Stromal cell of bone marrow (primary cell): Measurements from ENCODE around the gene GRIK4.
"Not testable (repeated sequence)": the region's sequence is repeated elsewhere in the genome, so short reads cannot be mapped to it uniquely, and the experiment has no call there.

Experiments
- DNase-seq: peaks from one replicate; pipeline ENCODE4 v3.0.0-alpha.2; 2012; ENCODE audit warnings: low read depth

The GRIK4 gene

DNA sequence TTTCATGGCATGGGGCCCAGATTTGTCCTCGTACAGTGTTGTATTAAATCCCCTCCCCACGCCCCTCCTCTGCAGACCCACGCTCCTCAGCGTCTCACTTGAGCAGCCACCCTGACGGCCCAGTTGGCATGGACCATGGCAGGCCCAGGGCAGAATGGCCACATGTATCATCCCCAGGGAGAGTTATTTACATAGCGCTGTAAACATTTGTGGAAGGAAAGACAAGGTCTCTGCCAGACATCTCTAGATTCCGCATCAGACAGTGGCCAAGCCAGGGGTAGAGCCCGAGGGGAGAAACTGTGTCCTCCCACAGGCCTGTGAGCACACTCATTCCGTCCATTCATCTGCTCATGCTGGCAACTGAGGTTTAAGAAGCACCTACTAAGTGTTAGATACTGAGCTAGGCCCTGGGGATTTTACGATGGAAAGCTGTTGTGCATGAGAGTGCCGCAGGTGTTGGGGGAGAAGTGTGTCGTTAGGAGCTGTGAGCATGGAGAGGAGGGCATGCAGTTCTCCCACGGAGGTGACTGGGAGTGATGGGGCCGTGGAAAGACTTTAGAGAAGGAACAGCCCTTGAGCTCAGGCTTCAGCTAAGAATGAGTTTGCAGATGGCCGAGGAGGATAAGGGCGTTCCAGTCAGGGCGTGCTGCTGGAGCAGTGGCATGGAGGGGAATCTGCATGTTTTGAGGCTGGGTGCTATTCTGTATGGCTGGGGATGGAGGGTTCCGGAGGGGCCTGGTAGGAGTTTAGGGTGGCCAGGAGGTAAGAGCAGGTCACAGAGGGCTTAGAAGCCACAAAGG is 94.9 kb downstream of the GRIK4 start:
- DNase-seq: no peak

DNA sequence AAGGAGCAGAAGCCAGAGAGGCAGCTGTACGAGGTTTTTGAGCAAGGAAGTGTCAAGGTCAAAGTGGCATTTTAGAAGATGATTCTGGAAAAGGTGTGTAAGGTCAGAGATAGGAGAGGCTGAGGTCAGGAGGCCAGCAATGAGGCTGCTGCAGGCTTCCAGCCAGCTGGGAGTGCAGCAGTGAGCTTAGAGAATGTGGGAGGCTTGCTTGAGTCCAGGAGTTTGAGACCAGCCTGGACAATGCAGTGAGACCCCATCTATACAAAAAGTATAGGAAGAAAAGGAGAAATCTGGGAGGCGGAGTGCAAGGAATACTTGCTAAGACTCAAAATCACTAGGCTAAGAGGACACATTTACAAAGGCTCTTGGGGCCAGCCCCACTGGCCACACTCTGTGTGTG is 96.5 kb downstream of the GRIK4 start:
- no peak for DNase-seq

DNA sequence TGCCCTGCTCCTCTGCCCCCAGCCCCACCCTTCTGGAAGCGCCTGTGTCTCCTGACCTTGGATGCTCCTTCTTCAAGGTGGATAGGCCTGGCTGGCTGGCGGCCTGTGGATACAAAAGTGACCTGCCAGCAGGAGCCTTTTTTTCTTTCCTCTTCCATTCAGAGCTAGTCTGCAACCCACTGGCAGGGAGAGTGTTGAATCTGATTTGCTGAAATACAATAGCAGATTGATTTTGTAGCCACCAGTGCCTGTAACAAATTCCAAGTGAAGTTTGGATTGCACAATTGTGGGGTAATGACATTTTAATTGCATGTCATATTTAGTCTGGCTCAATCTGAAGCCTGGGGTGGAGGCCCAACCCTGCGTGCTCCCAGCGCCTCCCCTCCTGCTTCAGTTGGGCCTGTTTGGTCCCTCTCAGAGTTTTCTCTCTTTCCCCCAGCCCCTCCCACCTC is 97.2 kb downstream of the GRIK4 start:
- DNase-seq: peak; percentile 70

DNA sequence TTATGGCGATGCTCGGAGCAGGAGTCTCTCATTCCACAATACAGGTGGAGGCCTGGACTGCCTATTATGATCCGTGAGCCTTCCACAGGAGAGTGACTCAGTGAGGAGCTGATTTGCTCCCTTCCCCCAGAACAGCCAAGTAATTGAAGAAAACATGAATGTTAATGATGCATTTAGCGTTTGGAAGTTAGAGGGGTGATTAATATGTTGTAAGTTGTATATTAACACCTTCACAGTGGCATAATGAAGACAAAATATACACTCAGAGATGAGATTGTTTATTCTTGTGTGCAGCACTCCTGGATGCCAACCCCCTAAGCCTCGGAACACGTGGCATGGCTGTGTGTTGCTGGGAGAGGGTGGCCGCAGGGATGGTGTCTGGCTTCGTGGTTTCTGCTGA is 98.6 kb downstream of the GRIK4 start:
- no peak for DNase-seq

DNA sequence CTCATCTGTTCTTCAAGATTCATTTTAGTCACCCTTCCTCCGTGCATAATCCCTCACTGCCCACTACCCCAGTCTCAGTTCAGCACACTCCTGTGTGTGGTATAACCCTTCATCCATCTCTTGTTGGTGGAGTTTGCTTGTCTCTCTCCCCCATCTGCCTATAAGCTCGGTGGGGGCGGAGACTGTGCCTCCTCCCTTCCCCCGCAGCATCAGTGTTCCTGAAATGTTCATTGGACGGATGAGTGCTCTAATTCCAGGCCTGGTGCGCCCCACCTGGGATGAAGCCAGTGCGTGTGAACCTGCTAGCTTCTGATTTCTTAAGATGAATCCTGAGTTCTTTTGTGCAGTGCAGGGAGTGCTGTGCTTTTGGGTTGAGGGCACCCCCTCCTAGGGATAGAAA is 100.0 kb downstream of the GRIK4 start:
- no peak for DNase-seq

DNA sequence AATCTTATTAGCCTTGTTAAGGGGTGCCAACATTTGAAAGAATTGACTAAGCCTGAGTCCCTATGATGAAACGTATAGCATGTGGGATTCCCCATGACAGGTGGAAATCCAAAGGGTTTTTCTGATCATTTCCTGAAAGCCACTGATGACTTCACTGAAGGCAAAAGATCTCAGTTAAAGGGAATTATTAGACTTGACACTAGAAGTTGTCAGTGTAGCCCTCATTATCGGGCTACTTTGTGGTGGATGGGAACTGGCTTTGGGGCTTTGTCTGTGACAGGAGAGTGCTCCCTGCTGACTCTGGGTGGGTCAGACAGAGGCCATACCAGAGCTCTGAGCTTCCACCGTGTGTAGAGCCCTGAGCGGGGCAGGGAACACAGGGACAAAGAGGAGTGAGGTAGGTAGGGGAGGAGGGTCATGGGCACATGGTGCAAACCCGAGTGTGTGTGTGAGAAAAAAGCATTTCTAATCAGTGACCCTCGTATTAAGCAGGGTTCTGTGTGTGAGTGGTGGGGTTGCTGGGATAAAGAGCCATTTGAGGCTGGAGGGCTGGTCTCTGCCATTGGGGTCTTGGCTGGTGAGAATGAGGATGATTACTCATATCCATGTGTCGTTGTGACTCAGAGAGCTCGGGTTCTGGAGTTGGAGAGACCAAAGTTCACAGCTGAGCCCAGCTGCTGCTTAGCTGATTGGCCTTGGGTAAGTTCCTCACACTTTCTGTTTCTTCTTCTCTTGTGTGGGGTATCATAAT is 101.1 kb downstream of the GRIK4 start:
- no peak for DNase-seq

DNA sequence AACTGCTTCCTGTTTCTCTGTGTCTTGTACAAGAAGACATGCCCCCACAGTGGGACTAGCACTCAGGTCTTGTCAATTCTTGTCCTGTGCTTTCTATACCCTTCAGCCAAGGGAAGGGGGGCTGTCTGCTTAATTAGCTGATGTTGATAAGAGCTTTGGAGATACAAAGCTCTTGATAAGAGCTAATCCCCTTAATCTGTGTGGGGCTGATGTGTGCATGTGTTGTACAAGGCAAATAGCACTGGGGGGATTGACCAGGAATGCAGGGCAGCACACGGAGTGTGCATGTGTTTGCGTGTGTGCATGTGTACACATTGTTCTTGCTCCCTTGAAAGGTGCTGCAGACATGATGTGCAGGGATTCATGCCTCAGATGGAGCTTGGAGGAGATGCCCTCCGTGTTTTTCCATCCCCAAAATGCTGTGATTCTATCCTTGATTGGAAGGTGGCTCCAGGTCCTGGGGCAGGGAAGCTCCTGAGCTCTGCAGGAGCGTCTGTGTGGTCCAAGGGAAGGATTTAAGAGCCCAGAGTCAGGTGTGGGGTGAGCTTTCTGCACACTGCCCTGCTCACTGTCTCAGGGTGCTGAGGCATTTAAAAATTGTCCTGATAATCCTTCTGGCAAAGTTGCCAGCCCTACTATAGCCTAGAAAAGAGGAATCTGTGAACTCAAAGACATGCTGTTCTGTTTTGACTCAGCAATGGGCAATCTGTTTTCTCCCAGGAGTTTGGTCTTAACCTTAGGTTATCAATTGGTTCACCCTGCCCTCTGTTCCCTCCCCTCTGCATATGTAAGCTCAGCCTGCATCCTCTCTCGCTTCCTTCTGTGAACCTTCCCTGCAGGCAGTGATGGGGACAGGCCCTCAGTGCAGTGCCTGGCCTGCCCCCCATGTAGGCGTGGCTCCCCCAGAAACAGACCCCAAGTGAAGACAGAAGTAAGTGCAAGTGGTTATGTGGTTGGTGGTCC is 102.0 kb downstream of the GRIK4 start:
- DNase-seq: no peak

DNA sequence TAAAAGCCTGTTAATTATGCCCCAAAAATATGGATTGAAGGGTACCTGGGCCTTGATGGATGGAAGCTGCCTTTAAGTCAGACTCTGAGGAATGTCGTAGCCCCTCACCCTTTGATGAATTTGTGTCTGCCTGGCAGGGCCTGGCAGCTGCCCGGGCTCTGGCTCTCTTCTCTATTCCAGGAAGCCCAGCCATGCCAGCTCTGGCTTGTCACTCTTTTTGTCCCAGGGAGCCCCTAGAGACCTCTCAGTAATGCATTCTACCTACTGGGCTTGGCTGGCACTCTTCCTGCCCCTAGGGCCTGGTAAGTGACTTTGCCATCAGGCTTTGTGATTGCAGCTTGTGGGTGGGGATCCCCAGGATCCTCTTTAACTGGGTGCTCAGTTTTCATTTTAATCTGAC is 103.8 kb downstream of the GRIK4 start:
- no peak for DNase-seq

DNA sequence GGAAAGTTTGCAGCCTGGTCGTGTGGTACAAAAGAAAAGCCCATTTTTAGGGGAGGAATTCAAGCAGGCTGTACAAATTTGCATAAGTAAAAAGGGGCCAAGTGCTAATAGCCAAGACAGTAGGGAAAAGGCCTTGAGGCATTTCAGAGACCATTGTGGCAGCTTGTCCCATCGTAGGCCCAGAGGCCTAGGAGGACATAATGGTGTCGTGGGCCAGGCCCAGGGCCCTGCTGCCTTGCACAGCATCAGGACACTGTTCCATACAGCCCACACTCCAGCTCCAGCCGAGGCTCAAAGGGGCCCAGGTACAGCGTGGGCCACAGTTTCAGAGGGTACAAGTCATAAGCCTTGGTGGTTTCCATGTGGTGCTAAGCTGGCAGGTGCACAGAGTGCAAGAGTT is 106.9 kb downstream of the GRIK4 start:
- no peak for DNase-seq

DNA sequence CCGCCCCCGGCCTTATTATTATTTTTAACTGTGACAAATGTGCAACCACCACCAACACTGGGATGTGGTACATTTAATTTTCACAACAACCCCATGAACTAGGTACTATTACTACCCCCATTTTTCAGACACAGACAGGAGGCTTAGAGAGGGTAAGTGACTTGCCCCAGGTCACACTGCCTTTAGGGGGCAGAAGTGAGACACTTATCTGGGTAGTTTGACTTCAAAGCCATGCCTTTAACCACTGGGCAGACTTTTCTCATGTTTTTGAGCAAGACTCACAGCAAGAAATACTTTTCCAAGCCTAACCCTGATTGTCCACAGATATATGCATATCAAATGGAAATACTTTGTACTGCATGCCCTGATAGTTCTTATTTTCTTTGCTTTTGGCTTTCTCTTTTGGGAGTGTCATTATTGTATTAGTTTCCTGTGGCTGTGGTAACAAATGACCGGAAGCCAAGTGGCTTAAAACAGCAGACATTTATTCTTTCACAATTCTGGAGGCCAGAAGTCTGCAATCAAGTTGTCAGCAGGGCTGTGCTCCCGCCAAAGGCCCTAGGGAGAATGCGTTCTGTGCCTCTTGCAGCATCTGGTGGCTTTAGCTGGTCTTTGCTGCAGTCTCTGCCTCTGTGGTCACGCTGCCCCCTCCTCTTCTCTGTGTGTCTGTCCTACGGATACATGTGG is 110.8 kb downstream of the GRIK4 start:
- DNase-seq: no peak

DNA sequence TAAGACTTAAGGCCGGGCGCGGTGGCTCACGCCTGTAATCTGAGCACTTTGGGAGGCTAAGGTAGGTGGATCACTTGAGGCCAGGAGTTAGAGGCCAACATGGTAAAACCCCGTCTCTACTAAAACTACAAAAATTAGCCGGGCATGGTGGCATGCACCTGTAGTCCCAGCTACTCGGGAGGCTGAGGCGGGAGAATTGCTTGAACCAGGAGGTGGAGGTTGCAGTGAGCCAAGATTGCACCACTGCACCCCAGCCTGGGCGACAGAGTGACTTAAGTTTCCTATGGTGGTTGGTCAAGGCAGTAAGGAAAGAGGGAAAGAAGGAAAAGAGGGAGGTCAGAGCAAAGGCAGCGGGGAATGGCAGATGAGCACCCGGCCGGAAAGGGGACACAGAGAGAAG is 113.4 kb downstream of the GRIK4 start:
- not testable (repeated sequence) for DNase-seq

DNA sequence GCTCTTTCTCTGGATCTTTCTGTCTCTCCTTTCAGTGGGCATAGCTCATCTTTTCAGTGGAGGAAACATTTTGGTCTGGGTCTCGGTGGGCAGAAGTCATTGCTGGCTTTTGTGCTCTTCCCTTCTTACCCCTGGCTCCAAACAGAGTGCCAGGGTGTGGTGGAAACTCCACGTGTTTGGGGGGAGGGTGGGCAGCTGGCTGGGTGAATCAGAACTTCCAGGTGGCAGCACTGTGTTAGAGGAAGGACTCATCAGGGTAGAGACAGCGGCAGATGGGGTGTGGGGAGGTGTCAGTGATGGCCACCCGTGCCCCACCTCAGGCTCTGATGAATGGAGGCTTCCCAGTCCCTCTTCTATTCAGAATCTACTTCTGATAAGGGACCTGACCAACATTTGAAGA is 114.0 kb downstream of the GRIK4 start:
- no peak for DNase-seq

DNA sequence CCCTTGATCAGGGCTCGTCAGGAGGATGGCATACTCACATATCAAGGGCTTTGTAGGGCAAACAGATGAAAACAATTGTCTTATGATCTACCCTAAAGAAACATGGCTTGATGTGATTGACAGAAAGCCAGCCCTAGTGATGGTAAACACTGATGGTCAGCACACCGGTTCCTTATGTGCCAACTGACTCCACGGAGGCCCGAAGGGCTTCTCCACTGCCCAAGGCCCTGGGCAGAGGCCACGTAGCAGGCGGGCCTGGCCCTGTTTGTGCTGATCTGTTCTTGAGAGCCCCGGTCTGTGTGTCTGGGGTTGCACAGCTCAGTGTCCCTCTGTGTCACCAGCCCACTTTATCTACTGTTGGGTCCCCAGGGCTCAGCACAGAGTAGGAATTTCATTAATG is 115.2 kb downstream of the GRIK4 start:
- no peak for DNase-seq

DNA sequence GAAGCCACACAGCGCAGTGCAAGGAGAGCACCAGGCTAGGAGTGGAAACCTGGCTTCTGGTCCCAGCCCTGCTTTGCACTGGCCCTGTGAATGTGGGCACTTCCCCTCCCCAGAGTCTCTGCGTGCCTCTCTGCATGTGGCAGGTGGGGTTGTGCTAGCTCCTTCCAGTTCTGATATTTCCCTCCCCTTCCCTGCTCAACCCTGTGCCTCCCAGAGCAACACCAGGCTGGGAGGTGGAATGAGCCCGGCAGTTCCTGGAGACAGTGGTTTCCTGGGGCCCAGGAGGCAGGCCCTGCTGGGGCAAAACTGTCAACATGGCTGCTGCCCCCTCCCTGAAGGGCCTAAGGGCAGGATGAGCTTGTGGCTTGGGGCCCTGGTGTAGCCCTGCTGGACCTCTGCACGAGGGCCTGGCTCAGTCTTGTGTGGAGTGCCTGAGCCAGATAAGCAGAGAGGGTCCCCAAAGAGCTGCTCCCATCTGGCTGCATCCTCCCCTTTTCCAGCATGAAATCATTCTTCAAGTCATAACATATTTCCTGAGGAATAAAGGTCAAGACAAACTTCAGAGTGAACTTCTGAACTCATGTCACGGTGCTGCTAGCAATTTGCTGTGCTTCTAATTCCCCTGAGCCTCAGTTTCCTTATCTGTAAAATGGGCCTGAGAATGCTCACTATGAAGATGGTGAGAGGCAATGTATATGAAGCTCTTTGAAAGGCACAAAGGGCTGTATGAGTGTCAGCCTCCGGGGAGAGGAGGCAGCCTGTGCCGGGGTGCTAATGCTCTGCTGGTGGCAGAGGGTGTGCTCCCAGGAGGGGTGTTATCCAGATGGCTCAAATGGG is 116.0 kb downstream of the GRIK4 start:
- DNase-seq: no peak

DNA sequence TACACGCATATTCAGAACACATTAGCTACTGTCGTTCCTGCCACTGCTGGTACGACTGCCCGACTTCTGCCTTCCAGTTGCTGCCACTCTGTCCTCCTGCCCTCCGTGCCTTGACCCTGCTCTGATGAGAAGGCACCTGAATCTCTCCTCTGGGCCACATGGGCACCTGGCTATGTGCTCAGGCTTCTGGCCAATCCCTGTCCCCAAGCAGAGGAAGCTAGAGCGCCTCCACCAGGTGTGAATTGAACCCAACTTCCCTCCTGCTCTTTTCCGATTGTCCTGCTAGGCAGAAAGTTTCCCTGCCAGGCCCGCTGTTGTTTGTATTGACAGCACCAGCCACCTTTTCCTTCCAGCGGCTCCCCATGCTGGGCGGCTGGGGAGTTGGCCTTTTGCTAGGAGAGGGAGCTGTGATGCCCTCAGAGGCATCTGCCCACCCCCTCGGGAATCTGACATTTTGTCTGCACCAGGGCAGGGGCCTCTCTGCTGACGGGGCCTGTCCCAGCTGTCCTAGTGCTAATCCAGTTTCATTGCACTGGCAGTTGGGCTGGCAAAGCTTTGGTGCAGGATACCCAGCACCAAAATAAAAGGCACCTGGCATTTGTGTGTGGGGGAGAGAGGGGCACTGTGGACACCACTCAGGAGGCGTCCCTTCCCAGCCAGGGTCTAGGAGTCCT is 118.0 kb downstream of the GRIK4 start:
- DNase-seq: no peak

DNA sequence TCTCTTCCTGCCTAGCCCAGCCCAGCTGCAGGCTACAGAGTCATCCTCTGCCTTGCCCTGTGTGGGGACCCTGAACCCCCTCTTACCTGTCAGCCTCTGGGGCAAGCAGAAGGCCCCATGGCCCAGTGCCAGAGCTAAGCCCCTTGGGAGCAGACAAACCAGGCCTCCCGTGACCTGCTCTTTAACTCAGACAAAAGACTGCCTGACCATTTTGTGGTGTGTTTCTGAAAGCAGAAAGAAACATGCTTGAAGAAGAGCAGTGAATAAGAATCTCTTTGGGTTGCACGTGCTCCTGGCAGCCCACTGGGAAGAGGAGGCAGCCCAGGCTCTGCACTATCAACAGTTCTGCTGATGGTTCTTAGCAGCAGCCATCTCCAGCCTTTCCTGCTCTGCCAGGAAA is 118.6 kb downstream of the GRIK4 start:
- DNase-seq: no peak

DNA sequence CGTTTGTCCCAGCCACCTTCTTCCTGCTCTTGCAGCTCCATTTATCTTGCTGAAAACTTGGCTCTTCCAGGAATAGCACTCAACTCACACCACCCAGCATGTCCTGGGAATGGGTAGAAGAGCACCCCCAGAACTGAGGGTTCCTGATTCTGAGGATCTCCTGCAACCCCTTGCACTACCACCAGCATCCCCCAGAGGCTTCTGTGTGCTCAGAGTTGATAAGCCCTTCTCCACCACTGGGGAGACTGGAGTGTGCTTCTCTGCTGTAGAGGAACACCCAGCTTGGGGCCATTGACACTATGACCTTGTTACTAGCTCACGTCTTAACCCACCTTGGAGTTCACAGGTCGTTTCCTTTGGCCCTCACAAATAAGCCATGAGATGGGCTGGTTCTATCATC is 121.0 kb downstream of the GRIK4 start:
- DNase-seq: no peak

DNA sequence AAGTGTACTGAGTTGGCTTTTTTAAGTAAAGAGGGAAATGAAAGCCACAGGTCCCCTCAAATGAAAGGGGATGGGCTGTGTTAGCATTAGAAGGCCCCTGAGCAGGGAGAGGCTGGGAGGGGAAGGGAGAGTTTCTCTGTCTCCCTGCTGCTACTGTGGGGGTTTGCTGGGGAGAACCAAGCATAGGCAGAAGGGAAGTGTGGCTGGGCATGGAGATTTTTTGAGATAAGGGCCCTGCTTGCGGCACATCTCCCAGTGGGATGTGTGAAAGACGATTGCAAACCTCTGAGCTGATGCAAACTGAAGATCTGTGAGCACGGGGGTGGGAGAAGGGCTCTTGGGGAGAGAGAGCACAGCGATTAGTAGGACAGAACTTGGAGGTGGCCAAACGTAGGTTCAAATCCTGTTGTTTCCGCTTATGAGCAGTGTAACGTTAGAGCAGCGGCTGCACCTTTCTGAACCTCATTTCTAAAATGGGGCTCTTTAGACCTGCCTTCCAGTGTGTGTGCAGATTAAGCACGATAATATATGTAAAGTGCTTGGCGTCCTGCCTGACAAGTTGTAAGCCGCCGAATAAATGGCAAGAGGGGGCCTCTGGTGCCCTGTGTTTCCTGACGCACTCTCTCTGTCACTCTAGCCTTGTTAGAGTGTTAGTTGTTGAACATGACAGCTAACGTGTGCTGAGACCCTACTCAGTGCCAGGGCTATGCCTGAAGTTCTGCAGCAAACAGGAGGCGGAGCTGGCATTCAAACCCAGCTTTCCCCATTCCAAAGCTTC is 122.3 kb downstream of the GRIK4 start:
- no peak for DNase-seq

DNA sequence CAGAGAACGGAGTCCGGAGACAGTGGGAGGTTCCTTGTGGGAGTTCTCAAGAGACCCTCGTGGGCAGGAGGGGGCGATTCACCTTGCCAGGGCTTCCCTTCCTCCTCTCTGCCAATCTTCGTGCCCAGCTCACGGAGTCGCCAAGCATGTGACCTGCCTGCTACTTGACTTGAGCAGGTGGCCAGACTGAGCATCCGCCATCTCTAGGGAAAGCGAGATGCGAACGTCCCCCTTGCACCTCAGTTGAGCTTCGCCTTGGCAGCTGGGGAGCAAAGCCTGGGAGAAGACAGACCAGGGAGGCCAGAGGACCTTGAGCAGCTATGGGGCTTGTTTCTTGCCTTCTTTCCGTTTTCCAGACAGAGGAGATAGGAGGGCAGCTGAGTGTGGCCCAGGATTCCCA is 123.2 kb downstream of the GRIK4 start:
- DNase-seq: no peak
